GM23338 (cell line): ENCODE measurements around the gene CTNNA3. TPM values are rescaled to one million over a fixed set of nuclear protein-coding genes. Genes with fewer than 3 reads are reported as not detected.

Experiments used
- ATAC-seq: fragments of 200-7000 bp; cut with Tn5 transposase; 3 replicates; pipeline ENCODE4 v1.9.1; 2020
- DNase-seq: peaks from one replicate; pipeline ENCODE4 v3.0.0-alpha.2; 2015; ENCODE audit warnings: low spot score
- H2AFZ ChIP-seq: fragments of 200-600 bp; sonication (generic); 2 replicates; pipeline ENCODE4 v1.8.0; 2016; ENCODE audit warnings: antibody characterized with exemption, mild to moderate bottlenecking, moderate library complexity
- H3F3A ChIP-seq: fragments of 200-600 bp; sonication (generic); replicated peaks from 2 replicates; pipeline ENCODE4 v1.8.0; 2017; ENCODE audit warnings: antibody characterized with exemption, mixed run types, low read depth
- H3K27ac ChIP-seq: fragments of 200-600 bp; sonication (generic); 2 replicates; pipeline ENCODE4 v1.6.1; 2016; ENCODE audit warnings: low read depth
- H3K27me3 ChIP-seq: fragments of 200-600 bp; sonication (generic); 2 replicates; pipeline ENCODE4 v1.8.0; 2016; ENCODE audit warnings: mild to moderate bottlenecking, mixed run types, moderate library complexity; ENCODE audit not compliant: insufficient read depth
- H3K36me3 ChIP-seq: fragments of 200-600 bp; sonication (generic); 2 replicates; pipeline ENCODE4 v1.8.0; 2016; ENCODE audit warnings: mild to moderate bottlenecking; ENCODE audit not compliant: insufficient read depth
- H3K4me1 ChIP-seq: fragments of 200-600 bp; sonication (generic); 2 replicates; pipeline ENCODE4 v1.8.0; 2016; ENCODE audit warnings: mild to moderate bottlenecking, moderate library complexity; ENCODE audit not compliant: insufficient read depth
- H3K4me2 ChIP-seq: fragments of 200-600 bp; sonication (generic); 2 replicates; pipeline ENCODE4 v1.7.1; 2017; ENCODE audit warnings: mixed run types
- H3K4me3 ChIP-seq: fragments of 200-600 bp; sonication (generic); 2 replicates; pipeline ENCODE4 v1.6.1; 2016; ENCODE audit warnings: mixed run types
- H3K79me2 ChIP-seq: fragments of 200-600 bp; sonication (generic); replicated peaks from 2 replicates; pipeline ENCODE4 v1.8.0; 2017; ENCODE audit warnings: mild to moderate bottlenecking; ENCODE audit not compliant: insufficient read depth
- H3K9me2 ChIP-seq: fragments of 200-600 bp; sonication (generic); 2 replicates; pipeline ENCODE4 v1.8.0; 2017; ENCODE audit not compliant: insufficient read depth
- H4K20me1 ChIP-seq: fragments of 200-600 bp; sonication (generic); replicated peaks from 2 replicates; pipeline ENCODE4 v1.8.0; 2017; ENCODE audit warnings: mild to moderate bottlenecking; ENCODE audit not compliant: insufficient read depth
- H3K27ac Mint-ChIP-seq: 2 replicates; pipeline ENCODE4 v1.8.0; 2020; ENCODE audit warnings: inconsistent platforms, mild to moderate bottlenecking, moderate library complexity, mixed read lengths
- H3K27me3 Mint-ChIP-seq: 3 replicates; pipeline ENCODE4 v1.8.0; 2022; ENCODE audit warnings: low read depth, mild to moderate bottlenecking, moderate library complexity, mixed read lengths, inconsistent platforms; ENCODE audit not compliant: insufficient read depth, poor library complexity
- H3K36me3 Mint-ChIP-seq: 3 replicates; pipeline ENCODE4 v1.8.0; 2021; ENCODE audit warnings: low read depth, mild to moderate bottlenecking, inconsistent platforms, moderate library complexity, mixed read lengths
- H3K4me1 Mint-ChIP-seq: 3 replicates; pipeline ENCODE4 v1.8.0; 2020; ENCODE audit warnings: mild to moderate bottlenecking, inconsistent platforms, mixed read lengths
- H3K4me3 Mint-ChIP-seq: 3 replicates; pipeline ENCODE4 v1.8.0; 2021; ENCODE audit warnings: moderate library complexity, mild to moderate bottlenecking, inconsistent platforms, mixed read lengths
- H3K9me3 Mint-ChIP-seq: 3 replicates; pipeline ENCODE4 v1.8.0; 2020; ENCODE audit warnings: moderate library complexity, mild to moderate bottlenecking, inconsistent platforms, mixed read lengths
- CREB1 ChIP-seq: fragments of 250-450 bp; sonication (Bioruptor Pico); IDR thresholded peaks from 2 replicates; pipeline ENCODE4 v1.5.0; 2020; ENCODE audit warnings: low read depth, mild to moderate bottlenecking, moderate library complexity
- CTCF ChIP-seq, 2 experiments: fragments of 200-600 bp in 1 of 2; sonication (generic) in 1 of 2; conservative IDR thresholded peaks; 2 replicates each; pipeline versions ENCODE4 v1.5.1 to v1.6.1; 2016 to 2017; ENCODE audit warnings: antibody characterized with exemption in 2 of 2, low read depth in 2 of 2, mild to moderate bottlenecking in 2 of 2, moderate library complexity in 1 of 2
- EZH2 ChIP-seq: fragments of 200-600 bp; sonication (generic); IDR thresholded peaks from one replicate; pipeline ENCODE4 v1.8.0; 2017; ENCODE audit warnings: antibody characterized with exemption, mild to moderate bottlenecking, low read depth; ENCODE audit not compliant: unreplicated experiment
- EZH2phosphoT487 ChIP-seq: fragments of 200-600 bp; sonication (generic); IDR thresholded peaks from one replicate; pipeline ENCODE4 v1.8.1; 2018; ENCODE audit warnings: antibody characterized with exemption; ENCODE audit not compliant: unreplicated experiment
- JUNB ChIP-seq: IDR thresholded peaks from one replicate; pipeline ENCODE4 v1.6.1; 2016; ENCODE audit warnings: antibody characterized with exemption; ENCODE audit not compliant: unreplicated experiment
- NANOG ChIP-seq: IDR thresholded peaks from 2 replicates; pipeline ENCODE4 v1.6.1; 2016; ENCODE audit warnings: antibody characterized with exemption, borderline replicate concordance
- POLR2AphosphoS5 ChIP-seq: IDR thresholded peaks from 2 replicates; pipeline ENCODE4 v1.6.1; 2016; ENCODE audit warnings: antibody characterized with exemption, low read depth
- STAT1 ChIP-seq: IDR thresholded peaks from one replicate; pipeline ENCODE4 v1.6.1; 2016; ENCODE audit warnings: antibody characterized with exemption; ENCODE audit not compliant: unreplicated experiment
- ZNF114 ChIP-seq: fragments of 250-450 bp; sonication (Bioruptor Pico); IDR thresholded peaks from 2 replicates; pipeline ENCODE4 v1.5.0; 2020; ENCODE audit warnings: mild to moderate bottlenecking, moderate library complexity
- ZNF331 ChIP-seq: fragments of 250-450 bp; sonication (Bioruptor Pico); IDR thresholded peaks from 2 replicates; pipeline ENCODE4 v1.5.0; 2020; ENCODE audit warnings: low read depth, mild to moderate bottlenecking, moderate library complexity
- ZNF462 ChIP-seq: fragments of 250-450 bp; sonication (Bioruptor Pico); IDR thresholded peaks from 2 replicates; pipeline ENCODE4 v1.5.0; 2020; ENCODE audit warnings: mild to moderate bottlenecking, moderate library complexity
- polyA plus RNA-seq: library from polyadenylated mRNA; unstranded; fragments of >200 nt; fragmentation: Nextera tagmentation; extraction: Ambion mirVana; gene quantifications from 2 replicates; pipeline ENCODE4 v1.2.1, GENCODE V29; 2016
- total RNA-seq: library from RNA; depleted of rRNA; stranded (reverse); fragments of >200 nt; shearing (Covaris generic); gene quantifications from 2 replicates; pipeline ENCODE4 v1.2.3, GENCODE V29; 2014
- TF ChIP-seq, protein P1 (sequence below): IDR thresholded peaks from 2 replicates; pipeline ENCODE4 v1.6.1; 2016; ENCODE audit warnings: antibody characterized with exemption
- TF ChIP-seq, protein P2 (sequence below): IDR thresholded peaks from one replicate; pipeline ENCODE4 v1.6.1; 2018; ENCODE audit warnings: antibody characterized with exemption; ENCODE audit not compliant: unreplicated experiment

CTNNA3 gene
- total and polyA plus RNA-seq, 2 experiments from 2014 or later = 0.71 to 3.3 TPM

DNA sequence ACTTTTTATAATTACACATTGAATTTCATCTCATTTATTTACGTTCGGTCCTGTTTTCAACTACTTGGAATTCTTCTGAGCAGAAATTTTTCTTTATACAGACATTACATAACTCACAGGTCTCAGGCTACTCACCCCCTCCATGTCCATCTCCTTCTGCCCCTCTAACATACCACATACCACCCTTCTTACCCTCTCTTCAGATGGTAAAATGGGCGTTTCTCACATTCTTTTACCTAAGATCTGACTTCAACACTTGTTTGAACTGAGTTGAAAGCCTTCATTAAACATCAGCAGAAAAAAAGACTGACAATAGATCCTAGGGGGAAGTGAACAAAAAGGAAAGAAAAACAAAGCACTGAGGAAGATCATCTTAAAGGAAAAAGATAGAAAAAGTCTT, 309.7 kb downstream of the CTNNA3 start:
- Histone ChIP-seq H3K4me3 (peak overlapping the region; percentile 80), H3K79me2 (no peaks in the 10 kb centered on the region), H4K20me1 (no peaks in the 10 kb centered on the region), H3K4me2 (peak overlapping the region; percentile 69), H2AFZ (no peak overlapping the region), H3K27me3 (no peaks in the 10 kb centered on the region), H3K4me1 (peaks cover 26% of the 10 kb centered on the region), H3K27ac (no peak overlapping the region), H3K9me2 (no peaks in the 10 kb centered on the region), H3K36me3 (no peaks in the 10 kb centered on the region), H3F3A (no peaks in the 10 kb centered on the region)
- Mint-ChIP-seq H3K27me3 (peaks cover 2% of the 10 kb centered on the region), H3K27ac (no peak overlapping the region), H3K4me3 (peak overlapping the region; percentile 89; the same call in 2 of the 3 replicates), H3K9me3 (no peaks in the 10 kb centered on the region; the same call in 1 of the 3 replicates), H3K36me3 (no peaks in the 10 kb centered on the region; the same call in 2 of the 3 replicates), H3K4me1 (peaks cover 15% of the 10 kb centered on the region)
- DNase-seq (peak; percentile 29), ATAC-seq (peak; percentile 72)
- TF ChIP-seq, protein P1, sequence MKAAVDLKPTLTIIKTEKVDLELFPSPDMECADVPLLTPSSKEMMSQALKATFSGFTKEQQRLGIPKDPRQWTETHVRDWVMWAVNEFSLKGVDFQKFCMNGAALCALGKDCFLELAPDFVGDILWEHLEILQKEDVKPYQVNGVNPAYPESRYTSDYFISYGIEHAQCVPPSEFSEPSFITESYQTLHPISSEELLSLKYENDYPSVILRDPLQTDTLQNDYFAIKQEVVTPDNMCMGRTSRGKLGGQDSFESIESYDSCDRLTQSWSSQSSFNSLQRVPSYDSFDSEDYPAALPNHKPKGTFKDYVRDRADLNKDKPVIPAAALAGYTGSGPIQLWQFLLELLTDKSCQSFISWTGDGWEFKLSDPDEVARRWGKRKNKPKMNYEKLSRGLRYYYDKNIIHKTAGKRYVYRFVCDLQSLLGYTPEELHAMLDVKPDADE = no peak
- TF ChIP-seq ZNF331 (CRISPR knock-in tag) (no peak), JUNB (no peak), ZNF114 (CRISPR knock-in tag) (no peak), EZH2 (no peak), ZNF462 (CRISPR knock-in tag) (no peak), CREB1 (CRISPR knock-in tag) (no peak), EZH2phosphoT487 (no peak), NANOG (no peak), POLR2AphosphoS5 (no peak), STAT1 (no peak), CTCF (conservative IDR thresholded peaks at IDR 0.05; ENCODE audit: low read depth in 2 of 2) (no peak)
- TF ChIP-seq, protein P2, sequence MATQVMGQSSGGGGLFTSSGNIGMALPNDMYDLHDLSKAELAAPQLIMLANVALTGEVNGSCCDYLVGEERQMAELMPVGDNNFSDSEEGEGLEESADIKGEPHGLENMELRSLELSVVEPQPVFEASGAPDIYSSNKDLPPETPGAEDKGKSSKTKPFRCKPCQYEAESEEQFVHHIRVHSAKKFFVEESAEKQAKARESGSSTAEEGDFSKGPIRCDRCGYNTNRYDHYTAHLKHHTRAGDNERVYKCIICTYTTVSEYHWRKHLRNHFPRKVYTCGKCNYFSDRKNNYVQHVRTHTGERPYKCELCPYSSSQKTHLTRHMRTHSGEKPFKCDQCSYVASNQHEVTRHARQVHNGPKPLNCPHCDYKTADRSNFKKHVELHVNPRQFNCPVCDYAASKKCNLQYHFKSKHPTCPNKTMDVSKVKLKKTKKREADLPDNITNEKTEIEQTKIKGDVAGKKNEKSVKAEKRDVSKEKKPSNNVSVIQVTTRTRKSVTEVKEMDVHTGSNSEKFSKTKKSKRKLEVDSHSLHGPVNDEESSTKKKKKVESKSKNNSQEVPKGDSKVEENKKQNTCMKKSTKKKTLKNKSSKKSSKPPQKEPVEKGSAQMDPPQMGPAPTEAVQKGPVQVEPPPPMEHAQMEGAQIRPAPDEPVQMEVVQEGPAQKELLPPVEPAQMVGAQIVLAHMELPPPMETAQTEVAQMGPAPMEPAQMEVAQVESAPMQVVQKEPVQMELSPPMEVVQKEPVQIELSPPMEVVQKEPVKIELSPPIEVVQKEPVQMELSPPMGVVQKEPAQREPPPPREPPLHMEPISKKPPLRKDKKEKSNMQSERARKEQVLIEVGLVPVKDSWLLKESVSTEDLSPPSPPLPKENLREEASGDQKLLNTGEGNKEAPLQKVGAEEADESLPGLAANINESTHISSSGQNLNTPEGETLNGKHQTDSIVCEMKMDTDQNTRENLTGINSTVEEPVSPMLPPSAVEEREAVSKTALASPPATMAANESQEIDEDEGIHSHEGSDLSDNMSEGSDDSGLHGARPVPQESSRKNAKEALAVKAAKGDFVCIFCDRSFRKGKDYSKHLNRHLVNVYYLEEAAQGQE = no peak
